Neural progenitor cell (in vitro differentiated cells): Measurements from ENCODE around the gene ADAMTS12. TPM values are rescaled to one million over a fixed set of nuclear protein-coding genes. Genes with fewer than 3 reads are reported as not detected.

Source experiments
- DNase-seq: peaks from one replicate; pipeline ENCODE4 v3.0.0-alpha.2; 2016; ENCODE audit warnings: low spot score
- H2AFZ ChIP-seq: fragments of 200-600 bp; sonication (generic); replicated peaks from 2 replicates; pipeline ENCODE4 v1.6.1; 2016; ENCODE audit warnings: antibody characterized with exemption
- H3F3A ChIP-seq: fragments of 200-600 bp; sonication (generic); 2 replicates; pipeline ENCODE4 v1.6.1; 2016; ENCODE audit warnings: antibody characterized with exemption, low read depth
- H3K27ac ChIP-seq: fragments of 200-600 bp; sonication (generic); 2 replicates; pipeline ENCODE4 v1.5.1; 2016; ENCODE audit warnings: mild to moderate bottlenecking
- H3K27me3 ChIP-seq: fragments of 200-600 bp; sonication (generic); 2 replicates; pipeline ENCODE4 v1.6.1; 2016; ENCODE audit warnings: mild to moderate bottlenecking, moderate library complexity
- H3K36me3 ChIP-seq: fragments of 200-600 bp; sonication (generic); 2 replicates; pipeline ENCODE4 v1.5.1; 2016
- H3K4me1 ChIP-seq: fragments of 200-600 bp; sonication (generic); 2 replicates; pipeline ENCODE4 v1.6.1; 2016; ENCODE audit warnings: mixed run types
- H3K4me2 ChIP-seq: fragments of 200-600 bp; sonication (generic); 2 replicates; pipeline ENCODE4 v1.6.1; 2016
- H3K4me3 ChIP-seq: fragments of 200-600 bp; sonication (generic); 2 replicates; pipeline ENCODE4 v1.5.1; 2016
- H3K79me2 ChIP-seq: fragments of 200-600 bp; sonication (generic); 2 replicates; pipeline ENCODE4 v1.6.1; 2016; ENCODE audit warnings: low read depth
- H3K9ac ChIP-seq: fragments of 200-600 bp; sonication (generic); 2 replicates; pipeline ENCODE4 v1.6.1; 2016
- H3K9me3 ChIP-seq: fragments of 200-600 bp; sonication (generic); 2 replicates; pipeline ENCODE4 v1.5.1; 2016; ENCODE audit warnings: low read depth
- H4K20me1 ChIP-seq: fragments of 200-600 bp; sonication (generic); 2 replicates; pipeline ENCODE4 v1.6.1; 2016; ENCODE audit warnings: low read depth
- H3K27ac Mint-ChIP-seq: 3 replicates; pipeline ENCODE4 v1.8.0; 2021; ENCODE audit warnings: mixed read lengths
- H3K27me3 Mint-ChIP-seq: 2 replicates; pipeline ENCODE4 v1.8.0; 2022; ENCODE audit warnings: low read depth, mild to moderate bottlenecking, inconsistent platforms, moderate library complexity, mixed read lengths; ENCODE audit not compliant: insufficient read depth
- H3K36me3 Mint-ChIP-seq: 3 replicates; pipeline ENCODE4 v1.8.0; 2021; ENCODE audit warnings: mixed read lengths
- H3K4me1 Mint-ChIP-seq: 3 replicates; pipeline ENCODE4 v1.8.0; 2021; ENCODE audit warnings: mixed read lengths
- H3K4me3 Mint-ChIP-seq: 3 replicates; pipeline ENCODE4 v1.8.0; 2021; ENCODE audit warnings: mild to moderate bottlenecking, moderate library complexity, mixed read lengths
- H3K9me3 Mint-ChIP-seq: 3 replicates; pipeline ENCODE4 v1.8.0; 2020; ENCODE audit warnings: mixed read lengths
- EZH2 ChIP-seq: fragments of 200-600 bp; sonication (generic); IDR thresholded peaks from 2 replicates; pipeline ENCODE4 v1.6.1; 2017; ENCODE audit warnings: antibody characterized with exemption, mild to moderate bottlenecking, moderate library complexity
- EZH2phosphoT487 ChIP-seq: fragments of 200-600 bp; sonication (generic); IDR thresholded peaks from 2 replicates; pipeline ENCODE4 v1.6.1; 2017; ENCODE audit warnings: antibody characterized with exemption
- total RNA-seq: library from RNA; depleted of rRNA; stranded (reverse); fragments of >200 nt; gene quantifications from 2 replicates; pipeline ENCODE4 v1.2.3, GENCODE V29; 2015; ENCODE audit warnings: low replicate concordance
- TF ChIP-seq, protein P1 (sequence below): fragments of 200-600 bp; sonication (generic); IDR thresholded peaks from 2 replicates; pipeline ENCODE4 v1.5.1; 2017; ENCODE audit warnings: antibody characterized with exemption, mild to moderate bottlenecking

The ADAMTS12 gene
- total RNA-seq, 1 donor from 2014 or later, result 15.6 TPM

DNA sequence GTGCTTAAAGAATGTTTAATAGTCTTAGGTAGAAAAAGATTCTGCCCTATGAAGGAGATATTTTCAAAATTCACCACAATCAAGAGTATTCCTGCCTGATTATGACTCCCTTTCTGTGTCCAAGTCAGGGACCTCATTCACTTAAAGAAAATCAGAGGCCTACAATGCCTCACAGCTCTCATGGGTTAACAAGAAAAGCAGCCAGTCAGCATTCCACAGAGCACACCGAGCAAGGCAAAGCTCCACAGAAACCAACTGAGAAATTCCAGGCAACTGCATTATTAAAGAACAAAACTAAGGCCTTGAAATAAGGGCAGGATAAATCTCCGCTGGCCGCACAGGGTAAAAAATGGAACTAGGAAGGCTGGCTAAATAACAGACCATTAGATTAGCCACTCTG lies 289.9 kb downstream of the ADAMTS12 start:
- Histone ChIP-seq H3K27ac (no peak overlapping the region), H3K4me1 (peaks cover 10% of the 10 kb centered on the region)
- H3K27ac Mint-ChIP-seq, result peak overlapping the region; percentile 92

GRCh38 chr5:33595303-33595702 lies 296.5 kb downstream of the ADAMTS12 start:
- no peak for TF ChIP-seq EZH2
- TF ChIP-seq, protein P1, sequence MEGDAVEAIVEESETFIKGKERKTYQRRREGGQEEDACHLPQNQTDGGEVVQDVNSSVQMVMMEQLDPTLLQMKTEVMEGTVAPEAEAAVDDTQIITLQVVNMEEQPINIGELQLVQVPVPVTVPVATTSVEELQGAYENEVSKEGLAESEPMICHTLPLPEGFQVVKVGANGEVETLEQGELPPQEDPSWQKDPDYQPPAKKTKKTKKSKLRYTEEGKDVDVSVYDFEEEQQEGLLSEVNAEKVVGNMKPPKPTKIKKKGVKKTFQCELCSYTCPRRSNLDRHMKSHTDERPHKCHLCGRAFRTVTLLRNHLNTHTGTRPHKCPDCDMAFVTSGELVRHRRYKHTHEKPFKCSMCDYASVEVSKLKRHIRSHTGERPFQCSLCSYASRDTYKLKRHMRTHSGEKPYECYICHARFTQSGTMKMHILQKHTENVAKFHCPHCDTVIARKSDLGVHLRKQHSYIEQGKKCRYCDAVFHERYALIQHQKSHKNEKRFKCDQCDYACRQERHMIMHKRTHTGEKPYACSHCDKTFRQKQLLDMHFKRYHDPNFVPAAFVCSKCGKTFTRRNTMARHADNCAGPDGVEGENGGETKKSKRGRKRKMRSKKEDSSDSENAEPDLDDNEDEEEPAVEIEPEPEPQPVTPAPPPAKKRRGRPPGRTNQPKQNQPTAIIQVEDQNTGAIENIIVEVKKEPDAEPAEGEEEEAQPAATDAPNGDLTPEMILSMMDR, result peak; percentile 28
- no peak for TF ChIP-seq EZH2phosphoT487
- H3K27me3 ChIP-seq, result no peaks in the 10 kb centered on the region
- DNase-seq, result peak; percentile 18
- peaks cover 2% of the 10 kb centered on the region for H3K4me1 Mint-ChIP-seq
- no peaks in the 10 kb centered on the region for H3K79me2 ChIP-seq
- no peak overlapping the region for H3K27ac Mint-ChIP-seq
- H3K36me3 Mint-ChIP-seq, result peaks cover 3% of the 10 kb centered on the region
- H3K27ac ChIP-seq, result no peak overlapping the region
- no peaks in the 10 kb centered on the region for H3F3A ChIP-seq
- H3K4me2 ChIP-seq, result no peak overlapping the region
- H3K27me3 Mint-ChIP-seq, result no peaks in the 10 kb centered on the region
- H3K4me1 ChIP-seq, result no peaks in the 10 kb centered on the region
- no peak overlapping the region for H3K9ac ChIP-seq
- no peak overlapping the region for H3K4me3 Mint-ChIP-seq
- no peaks in the 10 kb centered on the region for H4K20me1 ChIP-seq
- H3K9me3 Mint-ChIP-seq, result no peaks in the 10 kb centered on the region
- H3K4me3 ChIP-seq, result no peak overlapping the region
- no peaks in the 10 kb centered on the region for H3K9me3 ChIP-seq
- H3K36me3 ChIP-seq, result no peaks in the 10 kb centered on the region
- H2AFZ ChIP-seq, result no peak overlapping the region

More for the DNA sequence above, 289.9 kb downstream of the ADAMTS12 start:
- Histone ChIP-seq H2AFZ (no peak overlapping the region), H4K20me1 (no peaks in the 10 kb centered on the region), H3K27me3 (no peaks in the 10 kb centered on the region), H3F3A (no peaks in the 10 kb centered on the region), H3K9me3 (no peaks in the 10 kb centered on the region), H3K9ac (no peak overlapping the region), H3K4me3 (no peak overlapping the region), H3K79me2 (no peaks in the 10 kb centered on the region), H3K36me3 (no peaks in the 10 kb centered on the region), H3K4me2 (peak overlapping the region; percentile 11)
- Mint-ChIP-seq H3K4me1 (peaks cover 19% of the 10 kb centered on the region), H3K9me3 (no peaks in the 10 kb centered on the region), H3K27me3 (no peaks in the 10 kb centered on the region), H3K36me3 (no peaks in the 10 kb centered on the region), H3K4me3 (no peak overlapping the region)
- DNase-seq, result peak; percentile 61
- TF ChIP-seq EZH2 (no peak), EZH2phosphoT487 (no peak)
- TF ChIP-seq, protein P1, result no peak

DNA sequence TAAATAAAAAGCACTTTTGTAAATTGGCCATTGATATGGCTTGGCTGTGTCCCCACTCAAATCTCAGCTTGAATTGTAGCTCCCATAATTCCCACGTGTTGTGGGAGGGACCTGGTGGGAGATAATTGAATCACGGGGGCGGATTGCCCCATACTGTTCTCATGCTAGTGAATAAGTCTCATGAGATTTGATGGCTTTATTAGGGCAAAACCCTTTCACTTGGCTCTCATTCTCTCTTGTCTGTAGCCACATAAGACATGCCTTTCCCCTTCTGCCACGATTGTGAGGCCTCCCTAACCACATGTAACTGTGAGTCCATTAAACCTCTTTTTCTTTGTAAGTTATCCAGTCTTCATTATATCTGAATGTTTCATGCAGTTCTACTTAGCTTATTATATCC lies 297.8 kb downstream of the ADAMTS12 start:
- H3K79me2 ChIP-seq, result no peaks in the 10 kb centered on the region
- no peaks in the 10 kb centered on the region for H3K4me1 Mint-ChIP-seq
- no peaks in the 10 kb centered on the region for H4K20me1 ChIP-seq
- peaks cover 3% of the 10 kb centered on the region for H3K36me3 Mint-ChIP-seq
- H3K27me3 Mint-ChIP-seq, result no peaks in the 10 kb centered on the region
- no peaks in the 10 kb centered on the region for H3K9me3 ChIP-seq
- H3F3A ChIP-seq, result no peaks in the 10 kb centered on the region
- no peak overlapping the region for H3K27ac ChIP-seq
- H3K9ac ChIP-seq, result no peak overlapping the region
- H3K4me3 Mint-ChIP-seq, result no peak overlapping the region
- no peak overlapping the region for H3K27ac Mint-ChIP-seq
- DNase-seq, result no peak
- no peak overlapping the region for H3K4me3 ChIP-seq
- TF ChIP-seq EZH2phosphoT487, result no peak
- TF ChIP-seq EZH2, result no peak
- TF ChIP-seq, protein P1, result no peak
- H3K36me3 ChIP-seq, result no peaks in the 10 kb centered on the region
- H3K4me1 ChIP-seq, result no peaks in the 10 kb centered on the region
- H2AFZ ChIP-seq, result no peak overlapping the region
- H3K4me2 ChIP-seq, result no peak overlapping the region
- no peaks in the 10 kb centered on the region for H3K27me3 ChIP-seq
- H3K9me3 Mint-ChIP-seq, result no peaks in the 10 kb centered on the region
